GM12892 (cell line): ENCODE measurements around the gene MATCAP1.

Experiments used
- DNase-seq: peaks from one replicate; pipeline ENCODE4 v3.0.0; 2011; ENCODE audit not compliant: insufficient read length
- FAIRE-seq: peaks from 2 replicates; lab custom pipeline; 2011; peaks lifted over from hg19 to GRCh38; lab: Jason Lieb, UNC
- POLR2A ChIP-seq: IDR thresholded peaks from 2 replicates; pipeline ENCODE4 v1.6.1; 2011; ENCODE audit warnings: low read depth, low read length, control low read depth
- POLR2AphosphoS5 ChIP-seq: IDR thresholded peaks from 2 replicates; pipeline ENCODE4 v1.6.1; 2011; ENCODE audit warnings: low read depth, low read length, control low read depth
- TAF1 ChIP-seq: IDR thresholded peaks from 2 replicates; pipeline ENCODE4 v1.6.1; 2011; ENCODE audit warnings: low read depth, mild to moderate bottlenecking, control low read depth, low read length, borderline replicate concordance

The MATCAP1 gene

DNA sequence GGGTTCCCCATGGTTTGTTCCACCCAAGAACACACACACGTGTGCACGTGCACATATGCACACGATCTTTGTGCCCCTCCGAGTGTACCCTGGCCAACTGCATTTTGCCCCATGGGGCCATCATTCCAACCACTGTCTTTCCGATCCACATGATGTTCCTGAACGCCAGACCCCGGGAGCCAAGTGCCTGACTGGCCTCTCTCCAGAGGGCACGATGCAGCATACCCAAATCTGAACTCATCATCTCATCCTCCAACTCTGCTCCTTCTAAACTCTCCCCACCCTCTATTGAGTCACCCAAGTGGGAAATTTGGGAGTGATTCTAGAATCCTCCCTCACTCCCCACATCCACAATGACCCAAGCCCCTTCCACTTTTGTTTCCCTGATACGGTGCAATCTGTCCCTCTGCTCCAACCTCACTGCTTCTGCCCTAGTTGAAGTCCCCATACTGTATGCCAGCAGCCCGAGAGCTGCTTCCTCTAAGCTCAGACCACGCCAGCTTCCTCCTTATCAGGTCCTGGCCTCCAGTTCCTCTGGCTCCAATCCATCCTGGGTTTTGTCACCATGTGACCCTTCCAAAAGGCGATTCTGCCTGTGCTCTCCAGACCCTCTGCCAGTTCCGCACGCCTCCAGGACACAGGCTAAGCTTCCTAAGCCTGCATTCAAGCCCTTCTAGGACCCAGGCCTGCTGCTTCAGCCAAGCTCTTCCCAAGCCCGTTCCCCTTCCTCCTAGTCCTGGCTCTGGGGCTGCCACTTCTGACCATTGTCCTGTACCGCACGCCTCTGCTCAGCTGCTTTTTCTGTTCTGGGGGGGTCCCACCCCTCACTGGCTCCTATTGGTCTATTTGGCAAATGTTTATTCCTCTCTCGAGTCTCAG is 33.1 kb upstream of the MATCAP1 start:
- TF ChIP-seq POLR2A (no peak), TAF1 (no peak), POLR2AphosphoS5 (no peak)
- FAIRE-seq (no peak), DNase-seq (no peak)

DNA sequence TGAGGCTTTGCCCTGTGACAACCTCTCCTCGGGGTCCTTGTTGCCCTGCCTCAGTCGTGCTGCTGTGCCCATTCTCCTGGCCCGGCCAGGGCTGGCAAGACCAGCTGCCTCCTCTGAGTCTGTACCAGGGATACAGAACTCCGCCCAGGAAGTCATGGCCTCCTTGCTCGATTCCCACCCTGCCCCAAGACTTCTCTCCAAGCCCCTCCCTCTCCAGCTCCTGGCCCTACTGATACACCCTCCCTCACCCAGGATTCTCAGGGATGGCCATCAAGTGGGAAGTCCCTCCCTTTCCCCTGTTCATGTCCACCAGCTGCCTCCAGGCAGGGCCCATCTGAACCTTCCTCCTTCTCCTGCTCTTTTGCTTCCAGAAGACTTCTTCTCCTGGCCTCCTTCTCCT is 31.9 kb upstream of the MATCAP1 start:
- FAIRE-seq (no peak), DNase-seq (no peak)
- TF ChIP-seq POLR2A, result no peak
- no peak for TF ChIP-seq POLR2AphosphoS5
- no peak for TF ChIP-seq TAF1

DNA sequence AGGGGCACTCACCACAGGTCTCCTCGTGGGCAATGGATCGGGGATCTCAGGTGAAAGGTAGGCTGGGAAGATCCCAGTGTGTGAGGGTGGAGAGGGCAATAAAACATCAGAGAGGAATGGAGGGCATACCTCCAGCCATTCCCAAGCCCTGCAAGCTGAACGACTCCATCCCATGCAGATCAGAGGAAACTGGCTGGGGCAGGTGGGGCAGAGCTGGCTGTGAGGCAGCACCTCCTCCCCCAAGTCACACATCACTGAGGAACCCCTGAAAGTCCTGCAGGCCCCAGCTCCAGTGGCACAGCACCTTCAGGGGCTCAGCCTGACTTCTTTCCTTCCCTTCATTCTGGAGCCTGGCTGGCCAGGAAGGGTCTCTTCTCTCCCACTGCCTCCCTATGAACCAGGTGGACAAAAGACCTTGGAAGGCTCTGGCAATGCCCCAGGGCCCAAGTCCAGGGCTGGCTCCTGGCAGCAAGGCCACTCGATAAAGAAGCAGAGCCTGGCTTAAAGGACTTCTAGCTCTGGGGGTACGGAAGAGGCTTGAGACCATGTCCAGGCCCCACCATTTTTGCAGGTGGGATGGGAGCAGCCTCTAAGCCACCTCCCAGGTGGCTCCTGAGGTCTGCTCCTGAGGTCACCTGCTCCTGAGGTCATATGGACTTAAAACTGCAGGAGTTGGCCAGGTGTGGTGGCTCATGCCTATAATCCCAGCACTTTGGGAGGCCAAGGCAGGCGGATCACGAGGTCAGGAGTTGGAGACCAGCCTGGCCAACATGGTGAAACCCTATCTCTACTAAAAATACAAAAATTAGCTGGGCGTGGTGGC is 29.6 kb upstream of the MATCAP1 start:
- FAIRE-seq, result no peak
- TF ChIP-seq TAF1 (no peak), POLR2A (no peak), POLR2AphosphoS5 (no peak)
- DNase-seq, result no peak

DNA sequence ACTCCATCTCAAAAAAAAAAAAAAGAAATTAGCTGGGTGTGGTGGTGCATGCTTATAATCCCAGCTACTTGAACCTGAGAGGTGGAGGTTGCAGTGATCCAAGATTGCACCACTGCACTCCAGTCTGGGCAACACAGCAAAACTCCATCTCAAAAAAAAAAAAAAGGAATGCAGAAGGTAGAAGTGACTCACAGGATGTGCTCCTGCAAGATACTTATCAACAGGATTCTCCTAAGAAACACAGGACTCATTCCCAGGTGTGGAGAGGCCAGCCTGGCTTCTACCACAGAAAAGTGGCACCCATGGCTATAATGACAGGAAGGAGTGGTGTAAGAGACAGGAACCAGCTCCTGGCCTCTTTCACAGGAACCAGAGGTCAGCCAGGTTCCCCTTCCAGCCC is 29.0 kb upstream of the MATCAP1 start:
- TF ChIP-seq POLR2A (no peak), TAF1 (no peak), POLR2AphosphoS5 (no peak)
- FAIRE-seq (no peak), DNase-seq (no peak)

DNA sequence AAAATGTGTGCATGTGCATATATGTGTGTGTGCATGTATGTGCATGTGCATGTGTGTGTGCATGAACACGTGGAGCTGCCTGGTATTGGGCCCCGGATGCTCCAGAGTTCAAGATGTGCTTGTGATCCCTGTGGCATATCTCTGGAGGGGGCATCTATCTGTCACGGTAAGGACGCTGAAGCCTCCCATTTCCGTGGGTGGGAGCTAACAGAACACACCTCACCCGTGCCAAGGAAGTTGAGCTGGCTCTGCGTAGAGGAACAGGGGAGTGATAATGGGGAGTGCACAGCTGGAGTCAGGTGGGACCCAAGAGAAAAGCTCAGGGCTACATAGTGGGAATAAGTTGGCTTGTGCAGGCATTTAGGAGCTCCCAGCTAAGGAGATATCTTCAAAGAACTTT is 27.9 kb upstream of the MATCAP1 start:
- TF ChIP-seq POLR2A, result no peak
- no peak for TF ChIP-seq TAF1
- no peak for TF ChIP-seq POLR2AphosphoS5
- FAIRE-seq, result no peak
- DNase-seq, result no peak

DNA sequence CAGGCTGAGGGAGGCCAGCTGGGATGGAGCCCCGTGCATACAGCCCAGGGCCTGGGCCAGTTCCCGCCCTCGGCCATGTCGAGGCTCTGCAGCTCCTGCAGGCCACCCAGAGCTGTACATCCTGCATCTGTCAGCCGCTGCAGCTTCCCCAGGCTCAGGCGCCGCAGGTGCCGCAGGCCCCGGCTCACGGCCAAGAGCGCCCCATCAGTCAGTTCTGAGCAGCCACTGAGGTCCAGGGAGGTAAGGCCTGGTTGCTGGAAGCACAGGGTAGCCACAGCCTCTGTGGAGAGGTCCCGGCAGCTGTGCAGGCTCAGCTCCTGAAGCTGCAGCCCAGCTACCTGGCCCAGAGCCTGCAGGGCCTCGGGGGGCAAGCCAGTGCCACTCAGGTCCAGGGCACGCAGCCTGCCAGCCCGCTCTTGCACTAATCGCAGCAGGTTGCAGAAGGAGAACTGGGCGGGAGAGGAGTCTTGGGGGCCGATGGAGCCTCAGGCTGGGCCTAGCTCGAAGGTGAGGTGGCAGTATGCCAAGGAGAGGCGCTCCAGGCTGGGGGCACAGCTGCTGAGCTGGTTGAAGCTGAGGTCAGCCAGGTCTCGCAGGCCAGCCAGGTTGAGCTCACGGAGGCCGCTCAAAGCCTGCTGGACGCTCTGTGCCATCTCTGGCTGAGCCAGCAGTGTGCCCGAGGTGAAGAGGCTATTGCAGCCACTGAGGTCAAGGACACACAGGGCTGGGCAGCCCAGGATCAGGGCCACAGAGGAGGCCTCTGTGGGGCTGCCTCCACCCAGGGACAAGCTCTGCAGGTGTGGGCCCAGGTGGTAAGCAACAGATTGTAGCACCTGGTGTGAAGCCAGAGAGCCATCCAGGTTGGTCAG is 26.5 kb upstream of the MATCAP1 start:
- DNase-seq, result no peak
- FAIRE-seq, result no peak
- TF ChIP-seq POLR2AphosphoS5, result no peak
- no peak for TF ChIP-seq POLR2A
- TF ChIP-seq TAF1, result no peak

DNA sequence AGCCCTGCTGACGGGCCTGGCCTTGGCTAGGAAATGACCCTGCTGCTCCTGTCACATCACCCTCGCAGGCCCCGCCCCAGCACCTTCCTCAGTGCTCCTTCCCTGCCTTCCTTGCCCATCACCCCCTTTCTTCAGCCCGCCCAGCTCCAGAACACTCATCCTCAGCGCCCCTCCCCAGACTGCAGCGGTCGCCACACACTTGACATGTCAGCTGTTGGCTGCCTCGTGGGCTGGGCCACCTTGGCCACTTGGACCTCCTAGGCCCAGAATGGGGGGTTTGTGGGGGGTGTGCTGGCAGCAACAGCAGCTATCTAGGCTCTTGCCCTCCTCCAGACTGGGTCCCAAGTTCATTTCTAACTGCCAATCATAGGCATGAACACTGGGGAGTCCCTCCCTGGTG is 25.8 kb upstream of the MATCAP1 start:
- DNase-seq, result no peak
- FAIRE-seq, result no peak
- no peak for TF ChIP-seq POLR2A
- no peak for TF ChIP-seq POLR2AphosphoS5
- TF ChIP-seq TAF1, result no peak

DNA sequence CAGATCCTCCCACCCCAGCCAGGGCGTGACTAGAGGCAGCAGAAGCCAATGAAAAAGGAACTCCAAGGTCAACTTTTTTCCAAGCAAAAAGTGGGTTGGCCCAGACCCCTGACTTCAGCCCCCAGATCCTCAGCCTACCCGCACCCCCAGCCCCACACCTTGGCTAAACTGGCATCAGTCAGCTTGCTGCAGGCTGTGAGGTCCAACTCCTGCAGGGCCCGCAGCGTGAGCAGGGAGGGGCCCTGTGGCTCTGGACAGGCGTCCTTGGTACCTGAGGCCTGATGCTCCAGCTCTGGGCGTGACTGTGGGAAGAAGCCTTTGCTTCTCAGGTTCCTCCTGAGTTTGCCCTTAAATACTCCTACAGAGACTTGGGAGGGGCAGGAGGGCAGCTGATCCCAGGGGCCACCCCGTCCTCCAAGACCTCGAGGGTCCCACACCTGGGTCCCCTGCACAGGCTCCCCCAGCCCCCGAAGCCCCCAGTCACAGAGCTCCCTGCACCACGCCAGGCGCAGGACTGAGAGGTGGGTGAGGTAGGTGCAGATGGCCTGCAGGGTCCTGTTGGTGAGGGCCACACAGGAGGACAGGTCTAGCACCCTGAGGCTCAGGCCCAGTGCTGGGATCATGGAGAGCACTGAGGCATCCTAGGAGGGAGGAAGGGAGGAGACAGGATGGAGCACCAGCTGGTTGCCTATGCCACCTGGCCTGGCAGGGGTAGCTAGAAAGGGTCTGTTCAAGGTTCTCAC is 24.6 kb upstream of the MATCAP1 start:
- FAIRE-seq (no peak), DNase-seq (no peak)
- TF ChIP-seq POLR2A (no peak), POLR2AphosphoS5 (no peak; the same call in 1 of the 2 replicates), TAF1 (no peak)

DNA sequence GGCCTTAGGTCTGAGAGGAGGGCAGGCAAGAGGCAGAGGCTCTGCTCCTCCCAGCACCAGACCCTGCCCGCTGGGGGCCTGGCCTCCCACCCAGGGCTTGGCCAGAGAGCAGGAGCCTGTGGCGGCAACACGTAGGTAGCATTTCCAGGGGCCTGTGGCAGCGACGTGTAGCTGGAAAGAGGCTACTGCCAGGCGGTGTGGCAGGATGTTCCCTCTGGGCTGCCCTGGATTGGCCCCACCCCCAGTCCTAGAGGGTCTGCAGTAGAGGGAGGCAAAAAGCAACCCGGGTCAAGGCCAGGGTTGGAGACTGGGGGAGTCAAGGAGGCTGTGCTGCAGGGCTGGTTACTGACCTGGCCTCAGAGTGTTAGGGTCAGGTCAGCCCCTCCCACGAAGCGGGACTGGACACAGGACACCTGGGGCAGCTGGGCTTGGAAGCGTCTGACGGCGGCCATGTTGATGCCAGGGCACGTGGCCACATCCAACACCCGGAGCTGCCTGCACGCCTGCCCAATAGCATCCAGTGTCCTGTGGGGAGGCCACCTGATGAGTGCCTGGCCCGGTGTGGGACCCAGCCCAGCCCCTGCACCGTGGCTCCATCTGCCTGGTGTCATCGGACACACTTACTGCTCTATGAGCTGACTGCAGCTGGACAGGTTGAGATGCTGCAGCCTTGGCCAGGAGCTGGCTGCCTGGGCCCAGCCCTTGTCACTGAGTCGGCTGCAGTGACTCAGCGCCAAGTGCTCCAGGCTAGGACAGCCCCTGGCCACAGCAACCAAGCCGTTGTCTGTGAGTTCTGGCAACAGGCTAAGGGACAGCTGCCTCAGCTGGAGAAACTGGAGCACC is 23.7 kb upstream of the MATCAP1 start:
- FAIRE-seq (no peak), DNase-seq (no peak)
- TF ChIP-seq POLR2A (peak; percentile 28), TAF1 (no peak), POLR2AphosphoS5 (0 out of 2 replicates have a peak, but pooled peaks have one; percentile 5)
